ENCODE data around the gene MYZAP.
A peak's percentile ranks its signal among the peaks of the same experiment; 100 is the strongest.

MYZAP gene

DNA sequence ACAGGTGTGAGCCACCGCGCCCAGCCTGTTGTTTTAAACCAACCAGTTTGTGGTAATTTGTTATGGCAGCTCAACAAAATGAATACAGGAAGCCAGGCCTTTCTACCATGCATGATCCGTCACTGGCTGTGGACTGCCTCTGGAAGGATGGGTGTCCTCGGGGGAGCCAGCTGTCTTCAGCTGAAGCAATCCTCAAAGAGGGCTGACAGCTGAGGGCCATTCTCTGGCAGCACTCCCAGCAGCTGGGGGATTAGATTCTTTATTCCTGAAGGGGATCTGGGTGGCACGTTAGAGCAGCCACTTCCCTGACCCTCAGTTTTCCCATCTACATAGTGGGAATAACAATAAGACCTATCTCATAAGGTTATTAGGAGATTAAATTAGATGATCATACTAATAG, 139.2 kb downstream of the MYZAP start:
- no peak for ATAC-seq
- TF ChIP-seq ZFP3 (CRISPR knock-in tag; IDR thresholded peaks at IDR 0.05) (no peak), ISL1 (CRISPR knock-in tag; IDR thresholded peaks at IDR 0.05) (no peak), ZNF8 (CRISPR knock-in tag; IDR thresholded peaks at IDR 0.05) (no peak), ZNF565 (CRISPR knock-in tag; conservative IDR thresholded peaks at IDR 0.05; ENCODE audit: low read depth) (no peak), ZNF70 (CRISPR knock-in tag; IDR thresholded peaks at IDR 0.05) (no peak), ARNTL (CRISPR knock-in tag; IDR thresholded peaks at IDR 0.05; ENCODE audit: borderline replicate concordance, low read depth) (no peak), ZFP30 (CRISPR knock-in tag; IDR thresholded peaks at IDR 0.05) (no peak), RARB (CRISPR knock-in tag; IDR thresholded peaks at IDR 0.05) (no peak), ESRRG (CRISPR knock-in tag; IDR thresholded peaks at IDR 0.05) (no peak), CSDC2 (CRISPR knock-in tag; IDR thresholded peaks at IDR 0.05) (no peak), ZC3H10 (CRISPR knock-in tag; IDR thresholded peaks at IDR 0.05) (no peak)
- TF ChIP-seq, protein P1, sequence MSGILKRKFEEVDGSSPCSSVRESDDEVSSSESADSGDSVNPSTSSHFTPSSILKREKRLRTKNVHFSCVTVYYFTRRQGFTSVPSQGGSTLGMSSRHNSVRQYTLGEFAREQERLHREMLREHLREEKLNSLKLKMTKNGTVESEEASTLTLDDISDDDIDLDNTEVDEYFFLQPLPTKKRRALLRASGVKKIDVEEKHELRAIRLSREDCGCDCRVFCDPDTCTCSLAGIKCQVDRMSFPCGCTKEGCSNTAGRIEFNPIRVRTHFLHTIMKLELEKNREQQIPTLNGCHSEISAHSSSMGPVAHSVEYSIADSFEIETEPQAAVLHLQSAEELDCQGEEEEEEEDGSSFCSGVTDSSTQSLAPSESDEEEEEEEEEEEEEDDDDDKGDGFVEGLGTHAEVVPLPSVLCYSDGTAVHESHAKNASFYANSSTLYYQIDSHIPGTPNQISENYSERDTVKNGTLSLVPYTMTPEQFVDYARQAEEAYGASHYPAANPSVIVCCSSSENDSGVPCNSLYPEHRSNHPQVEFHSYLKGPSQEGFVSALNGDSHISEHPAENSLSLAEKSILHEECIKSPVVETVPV (CRISPR knock-in tag; IDR thresholded peaks at IDR 0.05), result no peak
- TF ChIP-seq, protein P2, sequence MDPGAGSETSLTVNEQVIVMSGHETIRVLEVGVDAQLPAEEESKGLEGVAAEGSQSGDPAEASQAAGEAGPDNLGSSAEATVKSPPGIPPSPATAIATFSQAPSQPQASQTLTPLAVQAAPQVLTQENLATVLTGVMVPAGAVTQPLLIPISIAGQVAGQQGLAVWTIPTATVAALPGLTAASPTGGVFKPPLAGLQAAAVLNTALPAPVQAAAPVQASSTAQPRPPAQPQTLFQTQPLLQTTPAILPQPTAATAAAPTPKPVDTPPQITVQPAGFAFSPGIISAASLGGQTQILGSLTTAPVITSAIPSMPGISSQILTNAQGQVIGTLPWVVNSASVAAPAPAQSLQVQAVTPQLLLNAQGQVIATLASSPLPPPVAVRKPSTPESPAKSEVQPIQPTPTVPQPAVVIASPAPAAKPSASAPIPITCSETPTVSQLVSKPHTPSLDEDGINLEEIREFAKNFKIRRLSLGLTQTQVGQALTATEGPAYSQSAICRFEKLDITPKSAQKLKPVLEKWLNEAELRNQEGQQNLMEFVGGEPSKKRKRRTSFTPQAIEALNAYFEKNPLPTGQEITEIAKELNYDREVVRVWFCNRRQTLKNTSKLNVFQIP (CRISPR knock-in tag; IDR thresholded peaks at IDR 0.05; ENCODE audit: borderline replicate concordance, low read depth), result no peak
- TF ChIP-seq, protein P3, sequence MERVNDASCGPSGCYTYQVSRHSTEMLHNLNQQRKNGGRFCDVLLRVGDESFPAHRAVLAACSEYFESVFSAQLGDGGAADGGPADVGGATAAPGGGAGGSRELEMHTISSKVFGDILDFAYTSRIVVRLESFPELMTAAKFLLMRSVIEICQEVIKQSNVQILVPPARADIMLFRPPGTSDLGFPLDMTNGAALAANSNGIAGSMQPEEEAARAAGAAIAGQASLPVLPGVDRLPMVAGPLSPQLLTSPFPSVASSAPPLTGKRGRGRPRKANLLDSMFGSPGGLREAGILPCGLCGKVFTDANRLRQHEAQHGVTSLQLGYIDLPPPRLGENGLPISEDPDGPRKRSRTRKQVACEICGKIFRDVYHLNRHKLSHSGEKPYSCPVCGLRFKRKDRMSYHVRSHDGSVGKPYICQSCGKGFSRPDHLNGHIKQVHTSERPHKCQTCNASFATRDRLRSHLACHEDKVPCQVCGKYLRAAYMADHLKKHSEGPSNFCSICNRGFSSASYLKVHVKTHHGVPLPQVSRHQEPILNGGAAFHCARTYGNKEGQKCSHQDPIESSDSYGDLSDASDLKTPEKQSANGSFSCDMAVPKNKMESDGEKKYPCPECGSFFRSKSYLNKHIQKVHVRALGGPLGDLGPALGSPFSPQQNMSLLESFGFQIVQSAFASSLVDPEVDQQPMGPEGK (CRISPR knock-in tag; IDR thresholded peaks at IDR 0.05; ENCODE audit: borderline replicate concordance), result no peak

DNA sequence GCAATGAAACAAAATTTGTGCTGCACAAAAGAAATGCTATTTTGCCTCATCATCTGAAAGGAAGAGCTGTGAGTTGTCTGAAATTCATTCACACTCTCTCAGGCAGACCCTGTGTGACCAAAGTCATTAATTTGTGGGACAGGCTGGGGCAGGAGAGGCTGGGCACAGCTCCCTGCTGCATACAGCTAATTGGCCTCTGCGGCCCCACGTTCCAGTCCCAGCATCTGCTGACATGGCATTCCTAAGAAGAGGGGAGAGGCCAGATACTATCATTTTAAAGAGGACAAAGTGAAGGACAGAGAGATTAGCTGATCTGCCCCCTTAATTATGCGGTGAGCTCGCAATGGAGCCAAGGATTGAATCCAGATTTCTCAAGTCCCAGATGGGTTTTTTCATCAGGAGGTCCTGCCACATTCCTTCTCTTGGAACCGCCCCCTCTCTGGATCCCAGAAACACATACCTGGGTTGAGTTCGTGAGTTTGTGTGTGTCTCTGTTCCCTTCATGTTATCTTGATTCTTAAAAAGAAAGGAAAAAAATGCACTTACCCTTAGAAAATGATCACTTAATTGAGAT, 139.9 kb downstream of the MYZAP start:
- no peak for ATAC-seq
- TF ChIP-seq ISL1 (CRISPR knock-in tag; IDR thresholded peaks at IDR 0.05), result peak; percentile 33; the same call in 1 of the 2 replicates
- TF ChIP-seq ZNF8 (CRISPR knock-in tag; IDR thresholded peaks at IDR 0.05), result no peak

DNA sequence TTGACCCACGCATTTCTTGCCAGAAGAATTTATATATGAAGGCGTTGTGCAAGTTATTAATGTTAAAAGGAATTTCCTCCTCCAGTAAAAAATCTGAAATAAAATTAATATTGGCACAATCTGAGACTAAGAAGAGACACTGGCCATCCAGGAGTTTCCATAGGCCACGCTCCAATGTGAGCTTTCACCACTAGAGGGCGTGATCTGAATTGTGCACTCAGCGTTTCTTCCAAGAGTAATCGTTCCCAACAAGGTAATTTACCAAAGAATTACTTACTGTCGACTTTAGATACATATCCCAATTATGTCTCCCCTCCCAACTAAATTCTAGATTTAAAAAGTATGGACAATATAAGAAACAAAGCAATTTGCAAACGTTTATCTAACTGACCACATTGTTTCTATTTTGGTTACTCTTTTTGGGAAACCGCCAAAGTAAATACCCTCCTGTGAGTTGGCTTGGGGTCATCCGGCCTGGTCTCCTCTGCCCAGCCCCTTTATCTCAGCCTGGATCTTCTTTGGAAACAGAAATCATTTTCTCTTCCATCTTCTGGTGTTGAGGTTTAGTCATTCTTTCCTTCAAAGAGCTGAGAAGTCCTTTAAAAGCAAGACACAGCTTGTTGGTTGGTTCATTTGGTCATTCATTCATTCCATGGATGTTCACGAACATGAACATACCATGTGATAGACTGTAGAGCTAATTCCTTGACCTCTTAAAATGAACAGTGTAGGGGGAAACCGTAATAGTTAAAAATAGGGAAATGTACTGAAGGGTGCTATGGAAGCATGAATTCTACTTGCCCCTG, 141.0 kb downstream of the MYZAP start:
- peak; percentile 91 for ATAC-seq
- TF ChIP-seq ARNTL (CRISPR knock-in tag; IDR thresholded peaks at IDR 0.05; ENCODE audit: borderline replicate concordance, low read depth) (no peak), TCF4 (CRISPR knock-in tag; IDR thresholded peaks at IDR 0.05; ENCODE audit: borderline replicate concordance) (no peak), RARB (CRISPR knock-in tag; IDR thresholded peaks at IDR 0.05) (no peak), ZC3H10 (CRISPR knock-in tag; IDR thresholded peaks at IDR 0.05) (no peak), PPARA (CRISPR knock-in tag; IDR thresholded peaks at IDR 0.05; ENCODE audit: borderline replicate concordance) (no peak), ZNF565 (CRISPR knock-in tag; conservative IDR thresholded peaks at IDR 0.05; ENCODE audit: low read depth) (no peak), ZNF8 (CRISPR knock-in tag; IDR thresholded peaks at IDR 0.05) (no peak), OSR1 (CRISPR knock-in tag; IDR thresholded peaks at IDR 0.05) (no peak), SNAI2 (CRISPR knock-in tag; IDR thresholded peaks at IDR 0.05) (no peak), ZNF70 (CRISPR knock-in tag; IDR thresholded peaks at IDR 0.05) (no peak), CSDC2 (CRISPR knock-in tag; IDR thresholded peaks at IDR 0.05) (no peak), GLIS3 (CRISPR knock-in tag; IDR thresholded peaks at IDR 0.05) (no peak), TOX (CRISPR knock-in tag; IDR thresholded peaks at IDR 0.05; ENCODE audit: borderline replicate concordance) (no peak)
- TF ChIP-seq, protein P1 (CRISPR knock-in tag; IDR thresholded peaks at IDR 0.05), result no peak
- TF ChIP-seq, protein P4, sequence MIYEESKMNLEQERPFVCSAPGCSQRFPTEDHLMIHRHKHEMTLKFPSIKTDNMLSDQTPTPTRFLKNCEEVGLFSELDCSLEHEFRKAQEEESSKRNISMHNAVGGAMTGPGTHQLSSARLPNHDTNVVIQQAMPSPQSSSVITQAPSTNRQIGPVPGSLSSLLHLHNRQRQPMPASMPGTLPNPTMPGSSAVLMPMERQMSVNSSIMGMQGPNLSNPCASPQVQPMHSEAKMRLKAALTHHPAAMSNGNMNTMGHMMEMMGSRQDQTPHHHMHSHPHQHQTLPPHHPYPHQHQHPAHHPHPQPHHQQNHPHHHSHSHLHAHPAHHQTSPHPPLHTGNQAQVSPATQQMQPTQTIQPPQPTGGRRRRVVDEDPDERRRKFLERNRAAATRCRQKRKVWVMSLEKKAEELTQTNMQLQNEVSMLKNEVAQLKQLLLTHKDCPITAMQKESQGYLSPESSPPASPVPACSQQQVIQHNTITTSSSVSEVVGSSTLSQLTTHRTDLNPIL (CRISPR knock-in tag; IDR thresholded peaks at IDR 0.05; ENCODE audit: low read depth), result no peak
- TF ChIP-seq, protein P5, sequence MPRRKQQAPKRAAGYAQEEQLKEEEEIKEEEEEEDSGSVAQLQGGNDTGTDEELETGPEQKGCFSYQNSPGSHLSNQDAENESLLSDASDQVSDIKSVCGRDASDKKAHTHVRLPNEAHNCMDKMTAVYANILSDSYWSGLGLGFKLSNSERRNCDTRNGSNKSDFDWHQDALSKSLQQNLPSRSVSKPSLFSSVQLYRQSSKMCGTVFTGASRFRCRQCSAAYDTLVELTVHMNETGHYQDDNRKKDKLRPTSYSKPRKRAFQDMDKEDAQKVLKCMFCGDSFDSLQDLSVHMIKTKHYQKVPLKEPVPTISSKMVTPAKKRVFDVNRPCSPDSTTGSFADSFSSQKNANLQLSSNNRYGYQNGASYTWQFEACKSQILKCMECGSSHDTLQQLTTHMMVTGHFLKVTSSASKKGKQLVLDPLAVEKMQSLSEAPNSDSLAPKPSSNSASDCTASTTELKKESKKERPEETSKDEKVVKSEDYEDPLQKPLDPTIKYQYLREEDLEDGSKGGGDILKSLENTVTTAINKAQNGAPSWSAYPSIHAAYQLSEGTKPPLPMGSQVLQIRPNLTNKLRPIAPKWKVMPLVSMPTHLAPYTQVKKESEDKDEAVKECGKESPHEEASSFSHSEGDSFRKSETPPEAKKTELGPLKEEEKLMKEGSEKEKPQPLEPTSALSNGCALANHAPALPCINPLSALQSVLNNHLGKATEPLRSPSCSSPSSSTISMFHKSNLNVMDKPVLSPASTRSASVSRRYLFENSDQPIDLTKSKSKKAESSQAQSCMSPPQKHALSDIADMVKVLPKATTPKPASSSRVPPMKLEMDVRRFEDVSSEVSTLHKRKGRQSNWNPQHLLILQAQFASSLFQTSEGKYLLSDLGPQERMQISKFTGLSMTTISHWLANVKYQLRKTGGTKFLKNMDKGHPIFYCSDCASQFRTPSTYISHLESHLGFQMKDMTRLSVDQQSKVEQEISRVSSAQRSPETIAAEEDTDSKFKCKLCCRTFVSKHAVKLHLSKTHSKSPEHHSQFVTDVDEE (CRISPR knock-in tag; IDR thresholded peaks at IDR 0.05), result no peak

All from SK-N-SH treated with all-trans-retinoic acid at 6 μM for 48 hours (cell line).